AG09309 (cell line): ENCODE data around the gene AFF3.

Experiments
- DNase-seq: peaks from one replicate; pipeline ENCODE4 v3.0.0-alpha.2; 2010; ENCODE audit warnings: low read depth
- H3K4me3 ChIP-seq: 2 replicates; pipeline ENCODE4 v1.5.1; 2011; ENCODE audit warnings: mild to moderate bottlenecking, low read depth, low read length, moderate library complexity; ENCODE audit not compliant: control insufficient read depth
- TF ChIP-seq, protein P1 (sequence below): IDR thresholded peaks from 2 replicates; pipeline ENCODE4 v1.5.1; 2011; ENCODE audit warnings: mild to moderate bottlenecking, low read depth, low read length, inconsistent platforms; ENCODE audit not compliant: insufficient read depth, control insufficient read depth; ENCODE audit errors: missing control alignments

The AFF3 gene

GRCh38 chr2:99643787-99644418 lies 498.5 kb downstream of the AFF3 start:
- H3K4me3 ChIP-seq = no peak overlapping the region
- TF ChIP-seq, protein P1, sequence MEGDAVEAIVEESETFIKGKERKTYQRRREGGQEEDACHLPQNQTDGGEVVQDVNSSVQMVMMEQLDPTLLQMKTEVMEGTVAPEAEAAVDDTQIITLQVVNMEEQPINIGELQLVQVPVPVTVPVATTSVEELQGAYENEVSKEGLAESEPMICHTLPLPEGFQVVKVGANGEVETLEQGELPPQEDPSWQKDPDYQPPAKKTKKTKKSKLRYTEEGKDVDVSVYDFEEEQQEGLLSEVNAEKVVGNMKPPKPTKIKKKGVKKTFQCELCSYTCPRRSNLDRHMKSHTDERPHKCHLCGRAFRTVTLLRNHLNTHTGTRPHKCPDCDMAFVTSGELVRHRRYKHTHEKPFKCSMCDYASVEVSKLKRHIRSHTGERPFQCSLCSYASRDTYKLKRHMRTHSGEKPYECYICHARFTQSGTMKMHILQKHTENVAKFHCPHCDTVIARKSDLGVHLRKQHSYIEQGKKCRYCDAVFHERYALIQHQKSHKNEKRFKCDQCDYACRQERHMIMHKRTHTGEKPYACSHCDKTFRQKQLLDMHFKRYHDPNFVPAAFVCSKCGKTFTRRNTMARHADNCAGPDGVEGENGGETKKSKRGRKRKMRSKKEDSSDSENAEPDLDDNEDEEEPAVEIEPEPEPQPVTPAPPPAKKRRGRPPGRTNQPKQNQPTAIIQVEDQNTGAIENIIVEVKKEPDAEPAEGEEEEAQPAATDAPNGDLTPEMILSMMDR = no peak
- no peak for DNase-seq

GRCh38 chr2:99641999-99642398 lies 500.4 kb downstream of the AFF3 start:
- H3K4me3 ChIP-seq = no peak overlapping the region
- TF ChIP-seq, protein P1 = no peak
- DNase-seq = no peak

GRCh38 chr2:99640635-99641151 lies 501.7 kb downstream of the AFF3 start:
- TF ChIP-seq, protein P1 = no peak
- no peak overlapping the region for H3K4me3 ChIP-seq
- DNase-seq = no peak

GRCh38 chr2:99638791-99639190 lies 503.6 kb downstream of the AFF3 start:
- H3K4me3 ChIP-seq = no peak overlapping the region
- TF ChIP-seq, protein P1 = no peak

DNA sequence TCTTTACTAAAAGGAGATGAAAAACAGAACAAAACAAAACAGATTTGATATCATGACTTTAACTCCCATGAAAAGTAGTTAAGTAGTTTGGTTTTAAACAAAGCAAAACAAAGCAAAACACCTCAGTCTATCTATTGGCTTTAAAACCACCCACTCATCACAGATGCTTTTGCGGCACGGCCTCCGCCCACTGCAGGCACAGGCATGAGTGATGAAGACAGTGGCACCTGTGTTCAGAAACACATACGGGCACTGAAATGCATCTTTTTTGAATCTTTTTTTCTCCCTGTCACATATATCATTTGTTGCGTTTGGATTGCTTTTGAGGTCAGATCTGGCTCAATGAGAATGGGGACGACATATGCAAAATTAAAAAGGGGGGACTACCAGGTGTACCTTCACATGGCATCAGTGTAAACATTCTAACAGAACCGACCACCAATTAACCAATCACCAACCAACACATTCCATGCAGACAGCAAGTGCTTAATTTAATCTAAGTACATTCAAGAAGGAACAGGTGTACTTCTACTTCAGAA lies 505.2 kb downstream of the AFF3 start:
- no peak for DNase-seq
- no peak overlapping the region for H3K4me3 ChIP-seq
- TF ChIP-seq, protein P1 = no peak

More at GRCh38 chr2:99638791-99639190, 503.6 kb downstream of the AFF3 start:
- DNase-seq = no peak

DNA sequence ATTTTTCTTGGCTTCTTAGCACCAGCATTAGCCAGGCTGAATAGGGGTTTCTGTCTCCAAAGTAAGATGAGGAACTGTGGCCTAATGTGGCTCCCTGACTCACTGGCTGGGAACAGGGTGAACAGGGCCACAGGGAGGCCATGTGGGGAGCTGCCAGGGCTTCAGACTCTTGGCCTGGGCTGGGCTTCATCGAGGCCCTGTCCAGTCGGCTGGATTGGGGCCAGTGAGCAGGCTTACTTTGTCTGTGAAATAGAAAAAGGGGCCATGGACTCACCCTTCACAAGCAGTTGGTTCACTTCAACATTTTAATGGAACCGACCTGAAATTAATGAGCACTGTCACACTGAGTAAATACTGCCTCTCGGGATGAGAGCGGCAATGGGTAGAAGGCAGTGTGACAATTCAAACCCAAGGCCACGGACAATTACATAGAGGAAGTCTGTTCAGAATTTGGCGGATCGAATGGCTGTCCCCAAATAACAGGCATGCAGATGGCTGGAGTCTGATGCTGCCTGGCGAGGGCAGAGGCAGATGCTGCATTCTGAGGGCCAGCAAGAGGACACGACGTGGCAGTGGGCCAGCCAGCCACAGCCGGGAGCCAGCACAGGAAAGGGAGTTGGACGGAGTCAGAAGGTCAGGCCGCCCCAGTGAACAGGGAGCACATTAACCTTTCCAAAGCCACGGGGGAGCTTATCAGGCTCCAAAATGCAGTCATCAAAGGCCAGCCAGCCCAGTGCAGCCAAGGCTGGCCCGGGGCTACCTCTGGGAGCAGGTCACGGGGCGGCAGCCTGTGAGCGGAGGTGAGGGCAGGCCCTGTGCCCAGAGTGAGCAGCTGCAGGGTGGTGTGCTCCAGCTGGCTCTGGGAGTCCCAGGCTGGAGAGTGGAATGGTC lies 506.0 kb downstream of the AFF3 start:
- no peak overlapping the region for H3K4me3 ChIP-seq
- no peak for DNase-seq
- TF ChIP-seq, protein P1 = no peak
